Activated CD4-positive, alpha-beta T cell treated with anti-CD3 and anti-CD28 coated beads, Interleukin-2, amount 50 U/mL, for 16 hours (primary cell): ENCODE results near the gene ZNF23.

Experiments
- DNase-seq: peaks from one replicate; pipeline ENCODE4 v3.0.0-alpha.2; 2020

The ZNF23 gene

DNA sequence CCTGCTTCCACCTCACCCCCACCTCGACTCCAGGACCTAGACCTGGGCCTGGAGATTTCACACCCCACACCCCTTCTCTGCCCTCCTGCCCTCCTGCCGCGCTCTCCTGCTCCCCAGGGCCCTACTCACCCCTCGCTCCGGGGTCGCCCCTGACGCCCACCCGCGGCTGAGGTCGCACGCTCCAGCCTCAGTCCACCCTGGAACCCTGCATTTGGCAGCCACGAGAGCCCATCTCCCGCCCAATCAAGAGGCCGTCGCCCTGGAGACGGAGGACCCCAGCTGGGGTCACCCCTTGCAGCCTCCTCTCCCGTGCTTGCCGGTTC, 36.3 kb downstream of the ZNF23 start:
- no peak for DNase-seq

GRCh38 chr16:71424626-71425025, 37.4 kb downstream of the ZNF23 start:
- no peak for DNase-seq

DNA sequence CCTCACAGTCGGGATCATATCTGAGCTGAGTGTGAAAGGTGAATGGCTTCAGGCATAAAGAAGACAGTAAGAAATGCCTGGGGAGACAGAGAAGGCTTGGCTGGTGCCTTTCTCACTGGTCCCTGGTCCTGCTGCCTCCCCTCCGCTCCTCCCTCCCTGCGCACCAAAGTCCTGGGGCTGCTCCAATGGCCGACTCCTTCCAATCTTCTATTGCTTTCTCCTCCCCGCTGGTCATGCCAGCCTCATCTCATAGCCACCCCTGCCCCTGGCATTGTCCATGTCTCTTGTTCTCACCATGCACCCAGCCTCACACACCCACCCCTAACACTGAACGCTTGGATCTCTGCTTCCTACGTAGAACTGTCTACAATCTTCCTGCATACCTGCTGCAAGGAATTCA, 38.2 kb downstream of the ZNF23 start:
- no peak for DNase-seq

DNA sequence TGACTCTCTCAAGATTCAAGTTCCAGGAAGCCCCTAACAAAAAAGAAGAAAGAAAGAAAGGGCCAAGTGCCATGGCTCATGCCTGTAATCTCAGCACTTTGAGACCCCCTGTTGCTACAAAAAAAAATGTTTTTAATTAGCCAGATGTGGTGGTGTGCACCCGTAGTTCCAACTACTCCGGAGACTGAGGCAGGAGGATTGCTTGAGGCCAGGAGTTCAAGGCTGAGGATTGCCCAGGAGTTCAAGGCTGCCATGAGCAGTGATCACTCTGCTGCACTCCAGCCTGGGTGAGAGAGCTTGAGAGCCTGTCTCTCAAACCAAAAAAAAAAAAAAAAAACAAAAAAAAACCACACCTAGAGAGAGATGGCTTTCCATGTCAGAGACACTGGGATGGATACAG, 39.0 kb downstream of the ZNF23 start:
- DNase-seq, result no peak

- peak; percentile 49 for DNase-seq
Observed at GRCh38 chr16:71421911-71422310, 40.1 kb downstream of the ZNF23 start.

DNA sequence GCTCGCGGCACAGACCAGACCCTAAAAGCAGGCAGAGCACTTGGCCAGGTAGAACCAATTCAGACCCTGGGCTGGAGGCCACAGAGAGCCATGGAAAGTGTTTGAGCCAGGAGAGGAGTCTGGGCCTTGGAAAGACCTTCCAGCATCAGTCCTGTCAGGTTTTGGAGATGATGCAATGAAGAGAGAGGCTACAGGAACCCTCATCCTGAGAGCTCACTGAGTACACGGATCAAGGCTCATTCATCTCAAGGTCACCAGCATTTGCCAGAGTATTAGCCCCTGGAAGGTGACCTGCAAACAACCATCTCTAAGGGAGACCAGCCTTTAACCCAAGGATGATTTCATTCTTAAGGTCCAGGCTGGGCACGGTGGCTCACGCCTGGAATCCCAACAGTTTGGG, 48.0 kb downstream of the ZNF23 start:
- no peak for DNase-seq

DNA sequence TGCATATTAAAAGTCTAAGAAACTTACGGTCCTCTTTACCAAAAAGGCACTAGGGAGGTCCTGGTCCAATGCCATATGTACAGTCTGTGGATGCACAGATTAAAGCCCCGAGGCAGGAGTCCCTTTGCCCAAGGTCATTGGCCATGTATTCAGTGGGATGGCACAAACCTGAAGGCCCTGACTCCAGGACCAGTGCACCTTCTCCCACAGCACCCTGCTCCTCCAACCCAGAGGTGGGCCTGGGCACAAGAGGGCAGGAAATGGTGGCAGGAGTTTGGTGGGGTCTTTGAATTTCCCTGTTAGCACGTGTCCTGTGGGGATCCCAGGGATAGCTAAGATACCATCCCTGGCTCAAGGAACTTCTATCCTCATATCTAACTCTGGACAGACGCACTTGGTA, 48.7 kb downstream of the ZNF23 start:
- no peak for DNase-seq

DNA sequence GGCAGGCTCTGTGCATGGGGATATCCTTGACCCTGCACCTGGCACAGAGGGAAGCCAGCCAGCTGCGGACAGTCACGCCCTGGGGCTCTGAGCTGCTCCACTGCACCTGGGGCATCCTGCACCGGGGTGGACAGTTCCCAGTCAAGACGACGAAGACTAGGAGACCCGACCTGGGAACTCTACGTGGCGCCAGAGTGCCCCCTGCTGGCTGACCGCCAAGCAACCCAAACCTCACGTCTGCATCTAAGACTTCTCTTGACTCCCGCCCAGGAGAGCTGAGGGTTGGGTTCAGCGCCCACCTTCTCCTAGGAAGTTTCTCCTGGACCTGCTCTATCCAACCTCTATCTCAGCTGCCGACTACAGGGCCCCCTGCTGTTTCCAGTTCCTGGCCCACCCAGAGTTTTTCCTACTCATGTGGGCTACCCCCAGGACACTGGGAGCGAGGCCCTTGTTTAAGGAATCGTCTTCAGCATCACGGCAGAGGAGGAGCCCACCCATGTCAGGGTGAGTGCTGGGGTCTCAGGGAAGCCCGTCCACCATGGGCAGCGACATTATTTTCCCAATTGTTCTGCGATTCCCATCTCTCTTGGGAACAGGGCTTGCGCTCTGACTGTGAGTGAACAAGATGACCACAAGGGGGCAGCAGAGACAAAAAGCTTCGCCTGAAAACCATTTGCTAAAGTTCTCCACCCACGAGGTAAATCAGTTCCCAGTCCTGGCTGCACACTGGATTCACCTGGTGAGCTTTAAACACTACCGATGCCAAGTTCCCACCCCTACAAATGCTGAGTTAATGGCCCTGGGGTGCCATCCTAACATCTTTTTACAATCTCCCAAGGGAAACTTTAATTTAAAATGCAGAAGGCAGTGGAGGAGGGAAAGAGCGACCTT, 49.5 kb downstream of the ZNF23 start:
- peak; percentile 68 for DNase-seq

GRCh38 chr16:71410146-71410545, 51.9 kb downstream of the ZNF23 start:
- DNase-seq, result no peak

DNA sequence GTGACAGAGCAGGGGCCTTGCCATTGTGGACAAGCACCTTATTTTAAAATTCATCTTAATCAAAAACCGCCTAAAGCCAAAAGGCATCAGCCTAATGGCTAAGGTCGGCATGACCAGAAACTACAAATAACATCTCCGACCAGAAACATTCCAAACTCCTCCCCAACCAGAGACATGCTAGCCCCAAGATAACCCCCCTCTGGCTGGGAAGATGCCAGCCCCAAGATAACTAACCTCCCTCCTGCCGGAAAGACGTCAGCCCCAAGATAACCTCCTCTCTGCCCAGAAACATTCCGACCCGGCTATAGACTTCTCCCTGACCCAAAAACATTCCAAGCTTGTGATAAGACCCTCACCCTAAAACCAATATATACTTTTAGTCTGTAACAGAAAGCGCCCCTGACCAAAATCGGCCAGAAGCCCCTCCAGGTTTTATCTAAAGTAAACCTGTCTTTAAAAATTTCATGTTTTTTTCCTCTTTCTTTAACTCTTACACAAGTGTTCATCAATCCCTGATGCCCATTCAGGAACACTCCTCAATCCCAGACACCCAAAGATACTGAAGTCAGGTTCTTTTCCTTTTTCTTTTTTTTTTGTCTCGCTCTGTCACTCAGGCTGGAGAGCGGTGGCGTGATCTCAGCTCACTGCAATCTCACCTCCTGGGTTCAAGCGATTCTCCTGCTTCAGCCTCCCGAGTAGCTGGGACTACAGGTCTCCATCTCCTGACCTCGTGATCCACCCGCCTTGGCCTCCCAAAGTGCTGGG, 52.9 kb downstream of the ZNF23 start:
- DNase-seq, result no peak

GRCh38 chr16:71408536-71408935, 53.5 kb downstream of the ZNF23 start:
- DNase-seq, result no peak

DNA sequence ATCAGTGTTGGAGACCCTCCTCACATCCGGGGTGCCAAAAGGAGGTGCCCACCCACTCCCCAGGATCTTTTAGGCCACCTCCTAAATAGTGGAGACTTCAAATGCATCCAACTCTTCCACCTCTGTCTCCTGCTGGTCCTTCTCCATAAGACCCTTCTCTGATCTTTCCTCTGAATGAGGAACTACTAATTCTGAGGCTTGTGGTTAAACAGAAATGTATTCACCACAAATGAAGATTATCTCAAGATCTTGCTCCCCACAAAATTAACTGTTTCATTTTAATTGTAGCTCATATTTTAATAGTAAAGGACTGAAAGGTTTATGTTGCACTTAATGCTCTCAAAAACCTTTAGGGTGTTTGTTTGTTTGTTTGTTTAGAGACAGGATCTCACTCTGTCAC, 54.3 kb downstream of the ZNF23 start:
- no peak for DNase-seq

DNA sequence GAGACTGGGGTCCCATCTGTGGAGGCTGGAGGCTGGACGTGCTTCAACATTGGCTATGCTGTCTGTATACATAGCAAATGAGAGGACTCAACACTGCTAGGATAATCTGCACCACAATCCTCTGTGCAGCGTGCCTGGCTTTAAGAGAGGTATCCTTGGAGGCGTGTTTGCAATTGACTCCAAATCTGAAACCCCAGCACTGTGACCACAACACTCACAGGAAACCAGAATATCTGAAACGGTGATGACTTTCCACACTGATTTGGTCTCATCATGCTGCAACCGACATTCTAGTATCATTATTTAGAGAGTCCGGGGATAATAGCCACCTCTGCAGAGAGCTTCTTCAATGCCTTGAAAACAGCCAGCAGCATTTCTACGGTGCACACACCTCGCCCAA, 55.3 kb downstream of the ZNF23 start:
- no peak for DNase-seq

- no peak for DNase-seq
Observed at GRCh38 chr16:71406316-71406715, 55.7 kb downstream of the ZNF23 start.

DNA sequence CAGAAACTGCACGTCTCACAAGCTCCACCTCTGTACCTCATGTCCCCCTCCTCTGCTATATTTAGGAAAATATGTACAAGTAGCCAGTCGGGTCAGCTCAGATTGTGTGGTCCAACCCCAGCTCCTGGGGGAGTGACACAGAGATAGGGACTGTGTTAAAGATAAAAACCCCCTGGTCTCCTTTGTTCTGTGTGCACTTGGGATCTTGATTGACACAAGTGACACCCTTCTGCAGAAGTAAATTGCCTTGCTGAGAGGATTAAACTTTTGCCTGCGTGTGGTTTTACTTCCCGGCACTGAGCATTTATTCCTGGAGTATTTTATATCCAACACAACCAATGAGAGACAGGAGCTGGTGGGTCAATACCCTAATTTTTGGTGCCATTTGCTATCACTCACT, 57.7 kb downstream of the ZNF23 start:
- DNase-seq, result no peak

- no peak for DNase-seq
Observed at GRCh38 chr16:71402674-71403073, 59.4 kb downstream of the ZNF23 start.

- no peak for DNase-seq
Observed at GRCh38 chr16:71402007-71402406, 60.0 kb downstream of the ZNF23 start.

DNA sequence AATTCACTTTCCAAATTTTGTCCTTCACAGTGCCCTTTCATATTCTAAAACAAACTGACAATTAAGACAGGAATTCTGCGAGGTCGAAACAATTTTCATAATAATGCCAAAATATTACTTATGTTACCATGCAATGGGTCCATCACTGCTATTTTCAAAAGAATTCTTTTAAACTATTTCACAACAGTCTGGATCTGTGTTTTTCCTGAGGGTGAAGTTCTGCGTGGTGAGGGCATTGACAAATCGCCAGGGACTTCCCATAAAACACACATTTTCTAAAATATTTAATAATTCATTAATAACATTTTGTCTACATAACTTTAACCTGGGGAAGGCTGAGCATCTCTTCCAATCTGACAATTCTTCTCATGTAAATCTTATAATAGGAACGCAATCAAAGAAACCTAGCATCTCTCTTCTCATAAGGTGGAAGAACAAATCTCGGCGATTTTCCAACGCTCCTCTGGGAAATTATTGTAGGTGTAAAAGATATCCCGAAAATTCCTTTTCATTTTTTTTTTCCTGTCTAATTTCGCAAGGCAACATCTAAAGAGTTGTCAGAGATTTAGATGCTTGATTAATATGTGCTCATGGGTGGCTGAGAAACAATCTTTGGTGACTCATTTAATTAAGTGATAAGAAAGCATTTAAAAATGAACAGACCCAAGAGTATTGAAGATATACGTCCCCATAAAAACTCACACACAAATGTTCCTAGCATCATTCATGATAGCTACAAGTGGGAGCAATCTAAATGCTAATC, 62.1 kb downstream of the ZNF23 start:
- no peak for DNase-seq
